Measurements from ENCODE around the gene SLC16A7. TPM values are rescaled to one million over a fixed set of nuclear protein-coding genes. Genes with fewer than 3 reads are reported as not detected.

The SLC16A7 gene, protein sequence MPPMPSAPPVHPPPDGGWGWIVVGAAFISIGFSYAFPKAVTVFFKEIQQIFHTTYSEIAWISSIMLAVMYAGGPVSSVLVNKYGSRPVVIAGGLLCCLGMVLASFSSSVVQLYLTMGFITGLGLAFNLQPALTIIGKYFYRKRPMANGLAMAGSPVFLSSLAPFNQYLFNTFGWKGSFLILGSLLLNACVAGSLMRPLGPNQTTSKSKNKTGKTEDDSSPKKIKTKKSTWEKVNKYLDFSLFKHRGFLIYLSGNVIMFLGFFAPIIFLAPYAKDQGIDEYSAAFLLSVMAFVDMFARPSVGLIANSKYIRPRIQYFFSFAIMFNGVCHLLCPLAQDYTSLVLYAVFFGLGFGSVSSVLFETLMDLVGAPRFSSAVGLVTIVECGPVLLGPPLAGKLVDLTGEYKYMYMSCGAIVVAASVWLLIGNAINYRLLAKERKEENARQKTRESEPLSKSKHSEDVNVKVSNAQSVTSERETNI
- 5.2 and 6.0 TPM in 2 replicates for total RNA-seq

DNA sequence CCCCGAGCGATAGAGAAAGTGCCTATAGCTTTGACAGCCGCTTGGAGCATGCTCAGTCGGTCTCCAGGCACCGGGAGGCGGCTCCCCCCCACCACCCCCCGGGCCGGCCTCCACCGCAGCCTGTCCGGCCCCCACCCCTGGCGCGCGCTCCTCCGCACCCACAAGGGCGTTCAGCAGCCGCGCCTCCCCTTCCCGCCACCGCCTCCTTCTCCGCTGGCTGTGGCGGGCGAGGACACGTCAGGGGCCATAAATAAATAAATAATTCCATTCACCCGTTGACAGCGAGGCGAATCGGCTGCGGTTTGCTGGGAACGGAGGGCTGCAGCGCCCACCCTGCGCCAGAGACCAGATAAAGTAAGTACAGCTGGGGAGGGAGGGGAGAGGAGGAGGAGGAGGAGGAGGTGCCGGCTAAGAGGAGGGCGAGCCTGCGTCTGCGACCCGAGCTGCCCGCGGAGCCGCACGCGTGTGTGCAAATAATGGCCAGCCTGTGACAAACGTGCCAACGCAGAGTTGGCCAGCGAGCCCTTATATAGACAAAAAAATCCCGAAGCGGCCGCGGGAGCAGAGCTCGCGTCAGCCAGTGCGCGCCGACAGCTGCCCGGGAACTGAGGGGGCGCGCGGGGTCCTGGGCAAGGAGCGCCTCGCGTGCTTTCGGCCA, at the start of gene SLC16A7:
SLC16A7 (plus strand) TSS at position 147 of the 658 bp plus-strand sequence. CDS start 108,773 bp downstream, outside the sequence.

Data from hair follicular keratinocyte (primary cell).